Smooth muscle cell (in vitro differentiated cells): ENCODE results near the gene LIN28B. TPM values are rescaled to one million over a fixed set of nuclear protein-coding genes. Genes with fewer than 3 reads are reported as not detected.
"Not testable (repeated sequence)": the region's sequence is repeated elsewhere in the genome, so short reads cannot be mapped to it uniquely, and the experiment has no call there.

Experiments
- DNase-seq: peaks from one replicate; lab custom pipeline; 2025; ENCODE audit not compliant: unreplicated experiment; lab: John Stamatoyannopoulos, UW
- H2AFZ ChIP-seq: fragments of 200-600 bp; sonication (generic); 2 replicates; pipeline ENCODE4 v1.6.0; 2016; ENCODE audit warnings: antibody characterized with exemption, low read depth, mild to moderate bottlenecking
- H3F3A ChIP-seq: fragments of 200-600 bp; sonication (generic); 2 replicates; pipeline ENCODE4 v1.6.0; 2017; ENCODE audit warnings: antibody characterized with exemption, low read depth
- H3K27ac ChIP-seq: fragments of 200-600 bp; sonication (generic); 2 replicates; pipeline ENCODE4 v1.5.1; 2016; ENCODE audit warnings: low read depth, mild to moderate bottlenecking
- H3K27me3 ChIP-seq: fragments of 200-600 bp; sonication (generic); 2 replicates; pipeline ENCODE4 v1.6.1; 2016; ENCODE audit warnings: low read depth, mild to moderate bottlenecking
- H3K36me3 ChIP-seq: fragments of 200-600 bp; sonication (generic); 2 replicates; pipeline ENCODE4 v1.5.1; 2016; ENCODE audit warnings: low read depth
- H3K4me1 ChIP-seq: fragments of 200-600 bp; sonication (generic); 2 replicates; pipeline ENCODE4 v1.5.1; 2016; ENCODE audit warnings: low read depth
- H3K4me2 ChIP-seq: fragments of 200-600 bp; sonication (generic); 2 replicates; pipeline ENCODE4 v1.6.0; 2016; ENCODE audit warnings: mild to moderate bottlenecking
- H3K4me3 ChIP-seq: fragments of 200-600 bp; sonication (generic); 2 replicates; pipeline ENCODE4 v1.5.1; 2016; ENCODE audit warnings: mild to moderate bottlenecking
- H3K79me2 ChIP-seq: fragments of 200-600 bp; sonication (generic); 2 replicates; pipeline ENCODE4 v1.6.0; 2016; ENCODE audit warnings: low read depth, mild to moderate bottlenecking
- H3K9ac ChIP-seq: fragments of 200-600 bp; sonication (generic); 2 replicates; pipeline ENCODE4 v1.6.0; 2016; ENCODE audit warnings: low read depth
- H3K9me3 ChIP-seq: fragments of 200-600 bp; sonication (generic); replicated peaks from 2 replicates; pipeline ENCODE4 v1.5.1; 2016; ENCODE audit warnings: low read depth
- H4K20me1 ChIP-seq: fragments of 200-600 bp; sonication (generic); 2 replicates; pipeline ENCODE4 v1.6.0; 2016; ENCODE audit warnings: low read depth
- WGBS: methylation state at CpG from one replicate; pipeline ENCODE4 v1.1.7; 2016; ENCODE audit warnings: low lambda C conversion rate; 5-methylcytosine and 5-hydroxymethylcytosine counted together
- polyA plus RNA-seq: library from polyadenylated mRNA; unstranded; fragments of >200 nt; fragmentation: Nextera tagmentation; extraction: Ambion mirVana; gene quantifications from 2 replicates; pipeline ENCODE4 v1.2.1, GENCODE V29; 2016
- total RNA-seq: library from RNA; depleted of rRNA; stranded (reverse); fragments of >200 nt; gene quantifications from 2 replicates; pipeline ENCODE4 v1.2.3, GENCODE V29; 2014
- TF ChIP-seq, protein P1 (sequence below): fragments of 200-600 bp; sonication (generic); IDR thresholded peaks from 2 replicates; pipeline ENCODE4 v1.5.1; 2017; ENCODE audit warnings: borderline replicate concordance, mild to moderate bottlenecking, antibody characterized with exemption; ENCODE audit not compliant: insufficient read depth, poor library complexity, severe bottlenecking

The LIN28B gene
- total and polyA plus RNA-seq, 2 experiments from 2014 or later = 1.4 to 11.6 TPM

GRCh38 chr6:104995989-104996617, 39.2 kb downstream of the LIN28B start:
- peaks cover 22% of the 10 kb centered on the region for H3K79me2 ChIP-seq
- 17% methylated on average over 2 of the region's 2 CpGs for WGBS
- H3K4me1 ChIP-seq = no peaks in the 10 kb centered on the region
- H3K4me2 ChIP-seq = peak overlapping the region; percentile 43
- H3K36me3 ChIP-seq = no peaks in the 10 kb centered on the region
- H3K27me3 ChIP-seq = no peaks in the 10 kb centered on the region
- TF ChIP-seq, protein P1, sequence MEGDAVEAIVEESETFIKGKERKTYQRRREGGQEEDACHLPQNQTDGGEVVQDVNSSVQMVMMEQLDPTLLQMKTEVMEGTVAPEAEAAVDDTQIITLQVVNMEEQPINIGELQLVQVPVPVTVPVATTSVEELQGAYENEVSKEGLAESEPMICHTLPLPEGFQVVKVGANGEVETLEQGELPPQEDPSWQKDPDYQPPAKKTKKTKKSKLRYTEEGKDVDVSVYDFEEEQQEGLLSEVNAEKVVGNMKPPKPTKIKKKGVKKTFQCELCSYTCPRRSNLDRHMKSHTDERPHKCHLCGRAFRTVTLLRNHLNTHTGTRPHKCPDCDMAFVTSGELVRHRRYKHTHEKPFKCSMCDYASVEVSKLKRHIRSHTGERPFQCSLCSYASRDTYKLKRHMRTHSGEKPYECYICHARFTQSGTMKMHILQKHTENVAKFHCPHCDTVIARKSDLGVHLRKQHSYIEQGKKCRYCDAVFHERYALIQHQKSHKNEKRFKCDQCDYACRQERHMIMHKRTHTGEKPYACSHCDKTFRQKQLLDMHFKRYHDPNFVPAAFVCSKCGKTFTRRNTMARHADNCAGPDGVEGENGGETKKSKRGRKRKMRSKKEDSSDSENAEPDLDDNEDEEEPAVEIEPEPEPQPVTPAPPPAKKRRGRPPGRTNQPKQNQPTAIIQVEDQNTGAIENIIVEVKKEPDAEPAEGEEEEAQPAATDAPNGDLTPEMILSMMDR = peak; percentile 27
- H3K9me3 ChIP-seq = no peaks in the 10 kb centered on the region
- no peak overlapping the region for H2AFZ ChIP-seq
- no peak for DNase-seq
- H3K9ac ChIP-seq = no peak overlapping the region
- no peak overlapping the region for H3K4me3 ChIP-seq
- peak overlapping the region; percentile 23 for H3K27ac ChIP-seq
- peaks cover 11% of the 10 kb centered on the region for H4K20me1 ChIP-seq
- H3F3A ChIP-seq = peaks cover 8% of the 10 kb centered on the region

GRCh38 chr6:105001063-105001462, 44.2 kb downstream of the LIN28B start:
- Histone ChIP-seq H3F3A (peaks cover 6% of the 10 kb centered on the region), H3K9me3 (no peaks in the 10 kb centered on the region), H3K27ac (no peak overlapping the region), H3K4me2 (no peak overlapping the region), H3K9ac (no peak overlapping the region), H4K20me1 (peaks cover 9% of the 10 kb centered on the region), H3K36me3 (no peaks in the 10 kb centered on the region), H3K4me1 (no peaks in the 10 kb centered on the region), H2AFZ (no peak overlapping the region), H3K79me2 (peaks cover 24% of the 10 kb centered on the region), H3K4me3 (no peak overlapping the region), H3K27me3 (no peaks in the 10 kb centered on the region)
- 69% methylated on average over 1 of the region's 1 CpG for WGBS
- TF ChIP-seq, protein P1 = no peak
- no peak for DNase-seq

- Histone ChIP-seq H4K20me1 (peaks cover under 1% of the 10 kb centered on the region), H3K4me1 (no peaks in the 10 kb centered on the region), H3K79me2 (peaks cover 26% of the 10 kb centered on the region), H3K27ac (no peak overlapping the region), H2AFZ (no peak overlapping the region), H3F3A (no peaks in the 10 kb centered on the region), H3K4me3 (no peak overlapping the region), H3K36me3 (no peaks in the 10 kb centered on the region), H3K9ac (no peak overlapping the region), H3K9me3 (no peaks in the 10 kb centered on the region), H3K4me2 (no peak overlapping the region), H3K27me3 (no peaks in the 10 kb centered on the region)
- no peak for DNase-seq
- 70% methylated on average over 1 of the region's 1 CpG for WGBS
- TF ChIP-seq, protein P1 = no peak
Measured at GRCh38 chr6:105001906-105002305, 45.0 kb downstream of the LIN28B start.

- peaks cover 4% of the 10 kb centered on the region for H3K79me2 ChIP-seq
- no peak for DNase-seq
- no peaks in the 10 kb centered on the region for H3K4me1 ChIP-seq
- no peaks in the 10 kb centered on the region for H3K27me3 ChIP-seq
- H2AFZ ChIP-seq = no peak overlapping the region
- H3K27ac ChIP-seq = no peak overlapping the region
- H3K36me3 ChIP-seq = no peaks in the 10 kb centered on the region
- 100% methylated on average over 1 of the region's 1 CpG for WGBS
- H3K9me3 ChIP-seq = no peaks in the 10 kb centered on the region
- TF ChIP-seq, protein P1 = no peak
- H3K9ac ChIP-seq = no peak overlapping the region
- no peak overlapping the region for H3K4me3 ChIP-seq
- H4K20me1 ChIP-seq = no peaks in the 10 kb centered on the region
- no peaks in the 10 kb centered on the region for H3F3A ChIP-seq
- H3K4me2 ChIP-seq = no peak overlapping the region
Measured at GRCh38 chr6:105005451-105005850, 48.5 kb downstream of the LIN28B start.

GRCh38 chr6:105013459-105013858, 56.6 kb downstream of the LIN28B start:
- not testable (repeated sequence) for H4K20me1 ChIP-seq, H3K4me2 ChIP-seq, H3K79me2 ChIP-seq, DNase-seq, H3K36me3 ChIP-seq, H3K27me3 ChIP-seq, H3K9me3 ChIP-seq, H3K27ac ChIP-seq, H3K9ac ChIP-seq, H3F3A ChIP-seq, H2AFZ ChIP-seq, H3K4me3 ChIP-seq
- H3K4me1 ChIP-seq = peaks cover 15% of the 10 kb centered on the region
- WGBS = 98% methylated on average over 4 of the region's 4 CpGs
